Tibial nerve (tissue), 4 donors: ENCODE results near the gene ADAMTS17.

Source experiments
- EP300 ChIP-seq, 2 donors: sonication (generic); formaldehyde crosslinking; IDR thresholded peaks; one replicate each; pipeline ENCODE4 v1.6.1; 2017; ENCODE audit warnings: antibody characterized with exemption in 2 of 2, mild to moderate bottlenecking in 1 of 2
- POLR2A ChIP-seq, 2 donors: fragments of 450-650 bp; IDR thresholded peaks; one replicate each; pipeline ENCODE4 v1.6.1; 2017; ENCODE audit warnings: antibody characterized with exemption in 2 of 2, mild to moderate bottlenecking in 2 of 2, moderate library complexity in 2 of 2
- TF ChIP-seq, protein P1 (sequence below), 5 experiments: fragments of 200-600 bp in 3 of 5; fragments of 450-650 bp in 2 of 5; sonication (generic) in 3 of 5; IDR thresholded peaks; one replicate each; pipeline ENCODE4 v1.5.1; 2016 to 2019; ENCODE audit warnings: antibody characterized with exemption in 5 of 5, mild to moderate bottlenecking in 3 of 5, moderate library complexity in 2 of 5

DNA sequence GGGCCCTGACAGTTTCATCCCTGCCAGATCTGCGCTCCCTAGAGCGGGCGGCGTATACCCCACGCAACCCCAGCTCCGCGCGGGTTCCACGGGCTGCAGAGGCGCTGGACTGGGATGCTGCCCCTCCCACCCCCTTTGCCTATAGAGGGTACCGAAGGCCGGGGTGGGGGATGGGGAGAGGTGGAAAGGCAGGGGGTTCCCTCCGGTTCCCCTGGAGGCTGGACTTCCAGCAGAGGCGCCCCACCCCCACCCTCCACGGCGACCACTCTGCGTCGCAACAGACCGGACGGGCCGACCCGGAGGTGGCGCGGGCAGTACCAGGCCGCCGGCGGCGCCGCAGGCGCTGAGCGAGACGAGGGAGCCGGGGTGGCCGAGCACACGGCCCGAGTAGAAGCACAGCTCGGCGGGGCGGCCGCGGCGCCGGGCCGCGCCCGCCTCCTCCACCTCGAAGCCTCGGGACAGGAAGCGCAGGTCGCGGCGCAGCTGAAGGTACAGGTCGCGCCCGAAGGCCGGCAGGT is 995 bp downstream of the ADAMTS17 start:
- TF ChIP-seq, protein P1, sequence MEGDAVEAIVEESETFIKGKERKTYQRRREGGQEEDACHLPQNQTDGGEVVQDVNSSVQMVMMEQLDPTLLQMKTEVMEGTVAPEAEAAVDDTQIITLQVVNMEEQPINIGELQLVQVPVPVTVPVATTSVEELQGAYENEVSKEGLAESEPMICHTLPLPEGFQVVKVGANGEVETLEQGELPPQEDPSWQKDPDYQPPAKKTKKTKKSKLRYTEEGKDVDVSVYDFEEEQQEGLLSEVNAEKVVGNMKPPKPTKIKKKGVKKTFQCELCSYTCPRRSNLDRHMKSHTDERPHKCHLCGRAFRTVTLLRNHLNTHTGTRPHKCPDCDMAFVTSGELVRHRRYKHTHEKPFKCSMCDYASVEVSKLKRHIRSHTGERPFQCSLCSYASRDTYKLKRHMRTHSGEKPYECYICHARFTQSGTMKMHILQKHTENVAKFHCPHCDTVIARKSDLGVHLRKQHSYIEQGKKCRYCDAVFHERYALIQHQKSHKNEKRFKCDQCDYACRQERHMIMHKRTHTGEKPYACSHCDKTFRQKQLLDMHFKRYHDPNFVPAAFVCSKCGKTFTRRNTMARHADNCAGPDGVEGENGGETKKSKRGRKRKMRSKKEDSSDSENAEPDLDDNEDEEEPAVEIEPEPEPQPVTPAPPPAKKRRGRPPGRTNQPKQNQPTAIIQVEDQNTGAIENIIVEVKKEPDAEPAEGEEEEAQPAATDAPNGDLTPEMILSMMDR (IDR thresholded peaks at IDR 0.05), result no peak
- TF ChIP-seq EP300 (IDR thresholded peaks at IDR 0.05), result no peak
- TF ChIP-seq POLR2A (IDR thresholded peaks at IDR 0.05), result no peak
